SK-N-MC (cell line): ENCODE data around the gene RUFY2.
"Not testable (repeated sequence)": the region's sequence is repeated elsewhere in the genome, so short reads cannot be mapped to it uniquely, and the experiment has no call there.

Experiments
- DNase-seq: peaks from one replicate; pipeline ENCODE4 v3.0.0-alpha.2; 2011; ENCODE audit warnings: low read depth, low spot score
- H3K27ac ChIP-seq: fragments of 200-600 bp; sonication (generic); 2 replicates; pipeline ENCODE4 v1.5.1; 2016; ENCODE audit warnings: mixed run types
- H3K36me3 ChIP-seq: fragments of 200-600 bp; sonication (generic); 2 replicates; pipeline ENCODE4 v1.6.1; 2017; ENCODE audit warnings: antibody characterized with exemption, low read length, mixed read lengths; ENCODE audit not compliant: insufficient read depth
- H3K4me3 ChIP-seq: fragments of 200-600 bp; sonication (generic); 2 replicates; pipeline ENCODE4 v1.5.1; 2016
- H3K9ac ChIP-seq: fragments of 200-600 bp; sonication (generic); 2 replicates; pipeline ENCODE4 v1.8.0; 2017; ENCODE audit warnings: mixed run types, mixed read lengths; ENCODE audit not compliant: insufficient read length
- H3K9me3 ChIP-seq: fragments of 200-600 bp; sonication (generic); 2 replicates; pipeline ENCODE4 v1.6.1; 2017; ENCODE audit warnings: low read depth, mild to moderate bottlenecking, antibody characterized with exemption, low read length, moderate library complexity, mixed read lengths
- EZH2 ChIP-seq: fragments of 200-600 bp; sonication (generic); IDR thresholded peaks from one replicate; pipeline ENCODE4 v1.6.1; 2017; ENCODE audit warnings: antibody characterized with exemption
- FOXP2 ChIP-seq: optimal IDR thresholded peaks from 2 replicates; pipeline ENCODE3; 2011; ENCODE audit warnings: mild to moderate bottlenecking, moderate library complexity; ENCODE audit not compliant: insufficient read depth; ENCODE audit errors: extremely low read length, control extremely low read depth
- POLR2AphosphoS5 ChIP-seq: IDR thresholded peaks from 2 replicates; pipeline ENCODE4 v1.6.1; 2012; ENCODE audit warnings: mild to moderate bottlenecking, low read depth, low read length, borderline replicate concordance

RUFY2 gene, protein sequence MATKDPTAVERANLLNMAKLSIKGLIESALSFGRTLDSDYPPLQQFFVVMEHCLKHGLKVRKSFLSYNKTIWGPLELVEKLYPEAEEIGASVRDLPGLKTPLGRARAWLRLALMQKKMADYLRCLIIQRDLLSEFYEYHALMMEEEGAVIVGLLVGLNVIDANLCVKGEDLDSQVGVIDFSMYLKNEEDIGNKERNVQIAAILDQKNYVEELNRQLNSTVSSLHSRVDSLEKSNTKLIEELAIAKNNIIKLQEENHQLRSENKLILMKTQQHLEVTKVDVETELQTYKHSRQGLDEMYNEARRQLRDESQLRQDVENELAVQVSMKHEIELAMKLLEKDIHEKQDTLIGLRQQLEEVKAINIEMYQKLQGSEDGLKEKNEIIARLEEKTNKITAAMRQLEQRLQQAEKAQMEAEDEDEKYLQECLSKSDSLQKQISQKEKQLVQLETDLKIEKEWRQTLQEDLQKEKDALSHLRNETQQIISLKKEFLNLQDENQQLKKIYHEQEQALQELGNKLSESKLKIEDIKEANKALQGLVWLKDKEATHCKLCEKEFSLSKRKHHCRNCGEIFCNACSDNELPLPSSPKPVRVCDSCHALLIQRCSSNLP

GRCh38 chr10:68406815-68407548 is at the start of gene RUFY2:
Gene RUFY2 (minus strand): TSS chr10:68407277. CDS start chr10:68407189, 88 bp downstream.
- H3K27ac ChIP-seq: peak within 1 kb of the TSS; percentile 60; the same call in 1 of the 2 replicates
- H3K4me3 ChIP-seq: peak within 1 kb of the TSS; percentile 84
- TF ChIP-seq FOXP2 (no peak), EZH2 (no peak), POLR2AphosphoS5 (peak; percentile 43; the same call in 1 of the 2 replicates)
- H3K9me3 ChIP-seq: no peaks in the 10 kb centered on the region
- H3K9ac ChIP-seq: peak within 1 kb of the TSS; percentile 84
- no peak for DNase-seq
- no peaks in the 10 kb centered on the region for H3K36me3 ChIP-seq

- H3K4me3 ChIP-seq, H3K27ac ChIP-seq, H3K9ac ChIP-seq, DNase-seq, H3K9me3 ChIP-seq: not testable (repeated sequence)
- H3K36me3 ChIP-seq: peaks cover 23% of the 10 kb centered on the region
These were observed 42.6 kb upstream of the RUFY2 start for GRCh38 chr10:68449698-68450097.

GRCh38 chr10:68446179-68446578 is 39.1 kb upstream of the RUFY2 start:
- Histone ChIP-seq H3K9ac (no peak overlapping the region), H3K4me3 (no peak overlapping the region), H3K9me3 (no peaks in the 10 kb centered on the region), H3K36me3 (peaks cover 12% of the 10 kb centered on the region; the same call in 1 of the 2 replicates), H3K27ac (no peak overlapping the region)
- DNase-seq: no peak
- TF ChIP-seq POLR2AphosphoS5: no peak

DNA sequence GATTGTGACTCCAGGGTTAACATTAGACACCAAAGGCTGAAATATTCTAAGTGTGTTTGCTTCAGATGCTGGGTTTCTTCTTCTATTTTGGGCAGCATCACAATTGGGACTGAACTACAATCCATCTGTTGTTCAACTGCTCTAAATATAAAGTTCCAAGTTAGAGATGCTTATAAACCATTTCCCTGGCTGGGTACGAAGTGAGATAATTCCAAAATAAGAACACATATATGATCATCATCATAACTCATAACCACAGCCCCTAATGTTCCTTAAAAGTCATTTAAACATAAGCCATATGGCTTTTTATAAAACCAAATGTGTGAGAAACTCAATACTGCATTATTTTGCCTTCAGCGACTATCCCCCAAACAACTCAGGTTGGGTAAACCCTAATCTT is 35.9 kb upstream of the RUFY2 start:
- H3K36me3 ChIP-seq: peaks cover 4% of the 10 kb centered on the region; the same call in 1 of the 2 replicates
- no peak overlapping the region for H3K9ac ChIP-seq
- H3K9me3 ChIP-seq: no peaks in the 10 kb centered on the region
- H3K27ac ChIP-seq: no peak overlapping the region
- H3K4me3 ChIP-seq: no peak overlapping the region
- TF ChIP-seq EZH2 (no peak), POLR2AphosphoS5 (no peak), FOXP2 (no peak)
- no peak for DNase-seq

DNA sequence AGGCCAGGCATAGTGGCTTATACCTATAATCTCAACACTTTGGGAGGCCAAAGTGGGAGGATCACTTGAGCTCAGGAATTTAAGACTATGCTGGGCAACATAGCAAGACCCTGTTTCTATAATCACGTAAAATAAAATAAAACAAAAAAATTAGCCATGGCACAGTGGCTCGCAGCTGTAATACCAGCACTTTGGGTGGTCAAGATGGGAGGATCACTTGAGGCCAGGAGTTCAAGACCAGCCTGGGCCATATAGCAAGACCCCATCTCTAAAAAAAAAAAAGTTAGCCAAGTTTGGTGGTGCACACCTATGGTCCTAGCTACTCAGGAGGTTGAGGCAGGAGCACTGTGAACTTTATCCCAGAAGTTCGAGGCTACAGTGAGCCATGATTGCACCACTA is 33.8 kb upstream of the RUFY2 start:
- Histone ChIP-seq H3K27ac (no peak overlapping the region), H3K4me3 (no peak overlapping the region), H3K36me3 (peaks cover 9% of the 10 kb centered on the region; the same call in 1 of the 2 replicates), H3K9me3 (no peaks in the 10 kb centered on the region), H3K9ac (no peak overlapping the region)
- TF ChIP-seq POLR2AphosphoS5 (no peak), EZH2 (no peak), FOXP2 (no peak)
- no peak for DNase-seq

GRCh38 chr10:68435803-68436202 is 28.7 kb upstream of the RUFY2 start:
- H3K4me3 ChIP-seq: no peak overlapping the region
- H3K27ac ChIP-seq: no peak overlapping the region
- TF ChIP-seq FOXP2: no peak
- TF ChIP-seq EZH2: no peak
- no peak for DNase-seq
- no peak overlapping the region for H3K9ac ChIP-seq
- H3K36me3 ChIP-seq: peaks cover 15% of the 10 kb centered on the region
- no peaks in the 10 kb centered on the region for H3K9me3 ChIP-seq

- DNase-seq: no peak
- Histone ChIP-seq H3K4me3 (no peak overlapping the region), H3K36me3 (peaks cover 18% of the 10 kb centered on the region), H3K9me3 (no peaks in the 10 kb centered on the region), H3K9ac (no peak overlapping the region), H3K27ac (no peak overlapping the region)
- TF ChIP-seq FOXP2 (no peak), POLR2AphosphoS5 (no peak), EZH2 (no peak)
These were observed 27.6 kb upstream of the RUFY2 start for GRCh38 chr10:68434657-68435056.

GRCh38 chr10:68428396-68429104 is 21.5 kb upstream of the RUFY2 start:
- TF ChIP-seq FOXP2 (no peak), EZH2 (no peak), POLR2AphosphoS5 (no peak)
- no peak overlapping the region for H3K9ac ChIP-seq
- no peak overlapping the region for H3K27ac ChIP-seq
- H3K4me3 ChIP-seq: no peak overlapping the region
- peaks cover 21% of the 10 kb centered on the region for H3K36me3 ChIP-seq
- DNase-seq: no peak
- no peaks in the 10 kb centered on the region for H3K9me3 ChIP-seq
